Thyroid gland (tissue), 4 donors: Measurements from ENCODE around the gene CACNA2D3.

Source experiments
- CTCF ChIP-seq, 6 experiments: fragments of 200-600 bp in 3 of 6; fragments of 450-650 bp in 3 of 6; sonication (generic) in 3 of 6; IDR thresholded peaks; one replicate each; pipeline ENCODE4 v1.5.1; 2016 to 2019; ENCODE audit warnings: antibody characterized with exemption in 6 of 6, mild to moderate bottlenecking in 2 of 6, inconsistent platforms in 1 of 6, moderate library complexity in 1 of 6
- POLR2A ChIP-seq, 2 donors: fragments of 450-650 bp; IDR thresholded peaks; one replicate each; pipeline ENCODE4 v1.6.1; 2017; ENCODE audit warnings: antibody characterized with exemption in 2 of 2, mild to moderate bottlenecking in 2 of 2, moderate library complexity in 1 of 2

GRCh38 chr3:54518011-54518675 is 395.8 kb downstream of the CACNA2D3 start:
- TF ChIP-seq CTCF (IDR thresholded peaks at IDR 0.05) (no peak), POLR2A (IDR thresholded peaks at IDR 0.05) (no peak)
